ENCODE measurements around the gene CA10.

GRCh38 chr17:51759260-51759659 lies 399.3 kb downstream of the CA10 start:
- TF ChIP-seq SMC3 (IDR thresholded peaks at IDR 0.05; ENCODE audit: low read depth, low read length): no peak
- no peak for TF ChIP-seq RCOR1 (IDR thresholded peaks at IDR 0.05; ENCODE audit: insufficient replicate concordance, low read length)
- TF ChIP-seq CTCF (conservative IDR thresholded peaks at IDR 0.05; ENCODE audit: low read depth, low read length): no peak
- no peak for TF ChIP-seq POLR2A (IDR thresholded peaks at IDR 0.05; ENCODE audit: low read depth, low read length)
- TF ChIP-seq MXI1 (IDR thresholded peaks at IDR 0.05; ENCODE audit: borderline replicate concordance, low read depth, low read length): no peak
- TF ChIP-seq ELK1 (IDR thresholded peaks at IDR 0.05; ENCODE audit: borderline replicate concordance, low read depth, low read length): no peak
- TF ChIP-seq NFE2L2 (IDR thresholded peaks at IDR 0.05; ENCODE audit: low read depth, low read length): no peak
- no peak for TF ChIP-seq BHLHE40 (IDR thresholded peaks at IDR 0.05; ENCODE audit: low read depth, low read length)
- TF ChIP-seq RAD21 (IDR thresholded peaks at IDR 0.05; ENCODE audit: low read length): no peak
- TF ChIP-seq CEBPB (IDR thresholded peaks at IDR 0.05; ENCODE audit: low read depth, low read length): no peak
- no peak for TF ChIP-seq MAFK (IDR thresholded peaks at IDR 0.05; ENCODE audit: low read depth, low read length)
- TF ChIP-seq RFX5 (IDR thresholded peaks at IDR 0.05; ENCODE audit: low read depth, low read length): no peak
- no peak for TF ChIP-seq FOS (IDR thresholded peaks at IDR 0.05; ENCODE audit: low read depth, low read length)
- TF ChIP-seq CHD1 (IDR thresholded peaks at IDR 0.05; ENCODE audit: low read depth, low read length): no peak
